ENCODE measurements around the gene YWHAE.

DNA sequence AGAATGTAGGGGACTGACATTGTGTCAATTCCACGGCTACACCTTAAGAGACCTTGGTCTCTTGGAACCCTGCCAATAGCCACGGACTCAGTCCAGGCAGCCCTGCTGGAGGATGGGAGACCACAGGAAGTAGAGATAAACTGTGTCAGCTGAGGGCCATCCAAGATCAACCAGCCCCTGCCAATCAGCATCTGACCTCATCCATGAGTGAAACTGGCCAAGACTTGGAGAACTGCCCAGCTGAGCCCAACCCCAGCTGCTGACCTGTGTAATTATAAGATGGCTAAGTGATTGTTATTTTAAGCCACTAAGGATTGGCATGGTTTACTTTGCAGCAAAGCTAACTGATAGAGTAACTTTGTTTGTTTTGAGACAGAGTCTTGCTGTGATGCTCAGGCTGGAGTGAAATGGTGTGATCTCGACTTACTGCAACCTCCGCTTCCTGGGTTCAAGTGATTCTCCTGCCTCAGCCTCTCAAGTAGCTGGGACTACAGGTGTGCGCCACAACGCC, 13.3 kb upstream of the YWHAE start:
- TF ChIP-seq, protein P1, sequence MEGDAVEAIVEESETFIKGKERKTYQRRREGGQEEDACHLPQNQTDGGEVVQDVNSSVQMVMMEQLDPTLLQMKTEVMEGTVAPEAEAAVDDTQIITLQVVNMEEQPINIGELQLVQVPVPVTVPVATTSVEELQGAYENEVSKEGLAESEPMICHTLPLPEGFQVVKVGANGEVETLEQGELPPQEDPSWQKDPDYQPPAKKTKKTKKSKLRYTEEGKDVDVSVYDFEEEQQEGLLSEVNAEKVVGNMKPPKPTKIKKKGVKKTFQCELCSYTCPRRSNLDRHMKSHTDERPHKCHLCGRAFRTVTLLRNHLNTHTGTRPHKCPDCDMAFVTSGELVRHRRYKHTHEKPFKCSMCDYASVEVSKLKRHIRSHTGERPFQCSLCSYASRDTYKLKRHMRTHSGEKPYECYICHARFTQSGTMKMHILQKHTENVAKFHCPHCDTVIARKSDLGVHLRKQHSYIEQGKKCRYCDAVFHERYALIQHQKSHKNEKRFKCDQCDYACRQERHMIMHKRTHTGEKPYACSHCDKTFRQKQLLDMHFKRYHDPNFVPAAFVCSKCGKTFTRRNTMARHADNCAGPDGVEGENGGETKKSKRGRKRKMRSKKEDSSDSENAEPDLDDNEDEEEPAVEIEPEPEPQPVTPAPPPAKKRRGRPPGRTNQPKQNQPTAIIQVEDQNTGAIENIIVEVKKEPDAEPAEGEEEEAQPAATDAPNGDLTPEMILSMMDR (IDR thresholded peaks at IDR 0.05) = no peak
- no peak for TF ChIP-seq ZFX (IDR thresholded peaks at IDR 0.05; ENCODE audit: borderline replicate concordance)
